Activated CD4-positive, alpha-beta memory T cell treated with anti-CD3 and anti-CD28 coated beads, Interleukin-2, amount 10 ng/mL, durations not matched to agents 7 days and 5 days (primary cell): ENCODE measurements around the gene MFAP4. TPM values are rescaled to one million over a fixed set of nuclear protein-coding genes. Genes with fewer than 3 reads are reported as not detected.
"Not testable (repeated sequence)": the region's sequence is repeated elsewhere in the genome, so short reads cannot be mapped to it uniquely, and the experiment has no call there.

Experiments used
- CTCF ChIA-PET: fragments of 350-600 bp; sonication (Branson Sonifier 250); formaldehyde crosslinking; loops from one replicate; lab custom pipeline; 2021; ENCODE audit warnings: antibody characterized with exemption, inconsistent platforms; lab: Charles Lee
- POLR2A ChIA-PET: fragments of 350-600 bp; sonication (Branson Sonifier 250); formaldehyde crosslinking; loops from one replicate; lab custom pipeline; 2021; ENCODE audit warnings: antibody characterized with exemption; lab: Charles Lee
- DNase-seq: peaks from one replicate; pipeline ENCODE4 v3.0.0-alpha.2; 2020
- H3K27ac Mint-ChIP-seq: one replicate; pipeline ENCODE4 v1.8.0; 2021; ENCODE audit warnings: mild to moderate bottlenecking, mixed read lengths
- H3K27me3 Mint-ChIP-seq: one replicate; pipeline ENCODE4 v1.8.0; 2021; ENCODE audit warnings: mixed read lengths
- H3K36me3 Mint-ChIP-seq: one replicate; pipeline ENCODE4 v1.8.0; 2021; ENCODE audit warnings: low read depth, mixed read lengths
- H3K4me1 Mint-ChIP-seq: one replicate; pipeline ENCODE4 v1.8.0; 2021; ENCODE audit warnings: mixed read lengths
- H3K4me3 Mint-ChIP-seq: one replicate; pipeline ENCODE4 v1.8.0; 2021; ENCODE audit warnings: mild to moderate bottlenecking, mixed read lengths
- H3K9me3 Mint-ChIP-seq: one replicate; pipeline ENCODE4 v1.8.0; 2021; ENCODE audit warnings: mixed read lengths
- total RNA-seq, 2 experiments: library from RNA; stranded (reverse); gene quantifications; one replicate each; pipeline ENCODE4 v1.2.3, GENCODE V29; 2021

The MFAP4 gene
- total RNA-seq, 2 experiments from 2014 or later = not detected

DNA sequence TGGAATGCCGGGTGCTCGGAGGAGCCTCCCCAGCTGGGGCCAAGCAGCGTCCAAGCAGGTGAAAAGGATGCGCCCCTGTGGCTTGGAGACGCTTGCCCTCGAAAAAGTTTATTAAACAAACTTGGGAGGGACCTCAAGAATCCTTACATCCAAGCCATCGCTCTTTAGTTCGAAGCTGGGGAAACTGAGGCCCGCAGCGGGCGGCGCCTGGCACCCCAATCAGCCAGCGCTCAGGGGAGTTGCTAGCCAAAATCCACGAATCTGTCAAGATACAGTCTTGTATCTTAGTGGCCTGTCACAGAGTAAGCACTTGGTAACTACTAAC is 23.9 kb downstream of the MFAP4 start:
- peak overlapping the region; percentile 63 for H3K27ac Mint-ChIP-seq
- ChIA-PET POLR2A (interaction anchor here (0.6 to 2.3 kb wide), 9 partner anchors 15 to 403 kb away, joined by 3 to 27 read pairs (median 3); partner anchors contain the start of gene MAPK7), CTCF (interaction anchor here (0.7 to 5.6 kb wide), 33 partner anchors 8 to 404 kb away, joined by 3 to 128 read pairs (median 5); partner anchors contain the start of gene MAPK7)
- H3K4me3 Mint-ChIP-seq = peak overlapping the region; percentile 84
- peaks cover 22% of the 10 kb centered on the region for H3K27me3 Mint-ChIP-seq
- H3K9me3 Mint-ChIP-seq = no peaks in the 10 kb centered on the region
- no peak for DNase-seq
- peaks cover 32% of the 10 kb centered on the region for H3K4me1 Mint-ChIP-seq
- H3K36me3 Mint-ChIP-seq = no peaks in the 10 kb centered on the region

DNA sequence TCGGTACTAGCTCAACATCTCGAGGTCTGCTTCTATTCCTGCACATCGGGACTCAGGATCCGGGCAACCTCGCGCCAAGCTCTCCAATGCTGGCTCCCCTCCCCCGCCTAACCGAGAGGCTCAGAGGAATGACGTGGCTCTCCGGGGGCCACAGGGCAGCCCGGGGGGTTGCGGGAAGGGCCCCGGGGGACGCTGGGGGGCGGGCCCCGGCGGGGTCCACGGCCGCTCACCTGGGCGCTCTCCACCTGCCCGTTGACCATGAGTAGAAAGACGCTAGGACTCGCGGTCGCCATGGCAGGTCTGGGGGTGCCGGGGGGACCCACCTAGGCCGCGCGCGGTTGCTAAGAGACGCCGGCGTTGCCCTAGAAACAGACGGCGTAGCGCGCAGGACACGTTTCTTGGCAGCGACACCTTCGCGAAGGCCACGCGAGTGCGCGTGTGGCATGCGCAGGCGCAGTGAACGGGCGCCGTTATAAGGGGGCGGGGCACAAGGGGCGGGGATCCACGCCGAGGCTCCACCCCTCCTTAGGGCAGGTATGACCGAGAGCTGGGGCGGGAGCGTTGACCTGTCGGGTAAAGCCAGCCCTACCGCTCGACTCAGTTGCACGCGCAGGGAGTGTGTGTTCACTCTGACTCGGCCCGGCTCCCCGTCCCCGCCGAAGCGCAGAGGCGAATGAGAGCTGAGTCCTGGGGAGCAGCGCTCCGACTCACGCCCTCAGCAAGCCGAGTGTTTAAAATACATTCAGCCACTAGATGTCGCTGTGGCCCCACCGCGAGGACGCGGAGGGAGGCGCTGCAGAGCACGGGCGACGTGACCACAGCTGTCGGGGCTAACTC is 24.5 kb downstream of the MFAP4 start, which contains the start of gene B9D1:
Gene B9D1 (minus strand): TSS at position 447 of the 837 bp plus-strand sequence. CDS start 154 bp downstream, at position 293.
- H3K4me3 Mint-ChIP-seq = peak within 1 kb of the TSS; percentile 84
- peaks cover 23% of the 10 kb centered on the region for H3K27me3 Mint-ChIP-seq
- ChIA-PET POLR2A (interaction anchor here (0.6 to 2.3 kb wide), 9 partner anchors 16 to 404 kb away, joined by 3 to 27 read pairs (median 3); partner anchors contain the start of gene MAPK7), CTCF (interaction anchor here (0.6 to 5.6 kb wide), 37 partner anchors 8 to 427 kb away, joined by 3 to 128 read pairs (median 5); partner anchors contain the start of genes ALDH3A2 and MAPK7)
- no peaks in the 10 kb centered on the region for H3K36me3 Mint-ChIP-seq
- H3K9me3 Mint-ChIP-seq = no peaks in the 10 kb centered on the region
- H3K4me1 Mint-ChIP-seq = peaks cover 26% of the 10 kb centered on the region
- DNase-seq = peak; percentile 95
- H3K27ac Mint-ChIP-seq = peak within 1 kb of the TSS; percentile 63

DNA sequence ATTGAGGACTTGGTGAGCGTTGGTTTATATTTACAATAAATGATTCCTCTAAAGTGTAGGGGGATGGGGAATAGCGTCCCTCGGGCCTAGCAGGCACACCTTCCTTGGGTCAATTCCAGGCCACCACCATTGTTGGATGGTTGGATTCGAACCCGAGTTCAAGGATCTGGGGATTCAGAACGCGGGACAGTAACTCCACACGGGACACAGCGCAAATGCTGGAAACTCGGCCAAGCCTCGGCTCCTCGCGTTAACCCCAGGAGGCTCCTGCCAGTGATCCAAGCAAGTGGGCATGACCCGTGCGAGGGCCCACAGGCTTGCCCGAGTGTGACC is 25.1 kb downstream of the MFAP4 start:
- DNase-seq = no peak
- Mint-ChIP-seq H3K27me3 (peaks cover 23% of the 10 kb centered on the region), H3K4me3 (peak overlapping the region; percentile 40), H3K27ac (no peak overlapping the region), H3K36me3 (no peaks in the 10 kb centered on the region), H3K4me1 (peaks cover 23% of the 10 kb centered on the region), H3K9me3 (no peaks in the 10 kb centered on the region)
- ChIA-PET CTCF (interaction anchor here (1.6 to 5.6 kb wide), 5 partner anchors 17 to 400 kb away, joined by 3 to 128 read pairs (median 14); partner anchors contain the start of gene MAPK7), POLR2A (interaction anchor here (2.3 kb wide), 1 partner anchor 16 kb away, joined by 27 read pairs; the partner anchor contains the start of gene MAPK7)

DNA sequence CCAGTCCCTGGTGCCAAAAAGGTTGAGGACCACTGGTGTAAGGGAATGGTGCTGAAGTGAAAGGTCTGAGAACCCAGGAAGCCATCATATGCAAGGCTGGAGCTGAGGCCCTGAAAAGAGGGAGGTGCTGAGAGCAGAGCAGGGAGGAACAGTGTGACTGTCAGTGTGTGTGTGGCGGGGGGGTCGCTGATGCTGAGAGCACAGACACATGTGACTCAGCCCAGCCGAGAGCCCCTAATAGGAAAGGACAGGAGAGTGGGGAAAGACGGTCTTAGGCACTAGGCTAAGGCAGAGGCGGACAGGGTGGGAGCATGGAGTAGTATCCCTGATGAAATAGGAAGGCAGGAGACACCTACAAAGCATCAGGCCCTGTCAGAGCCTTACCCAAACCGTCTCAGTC is 25.7 kb downstream of the MFAP4 start:
- ChIA-PET CTCF (interaction anchor here (2.2 to 5.6 kb wide), 2 partner anchors 23 to 85 kb away, joined by 8 to 128 read pairs; no protein-coding TSS in a partner anchor), POLR2A (interaction anchor here (2.3 kb wide), 1 partner anchor 17 kb away, joined by 27 read pairs; the partner anchor contains the start of gene MAPK7)
- H3K27me3 Mint-ChIP-seq = peaks cover 23% of the 10 kb centered on the region
- peak overlapping the region; percentile 30 for H3K4me3 Mint-ChIP-seq
- DNase-seq = no peak
- H3K36me3 Mint-ChIP-seq = no peaks in the 10 kb centered on the region
- no peaks in the 10 kb centered on the region for H3K9me3 Mint-ChIP-seq
- no peak overlapping the region for H3K27ac Mint-ChIP-seq
- peaks cover 19% of the 10 kb centered on the region for H3K4me1 Mint-ChIP-seq

DNA sequence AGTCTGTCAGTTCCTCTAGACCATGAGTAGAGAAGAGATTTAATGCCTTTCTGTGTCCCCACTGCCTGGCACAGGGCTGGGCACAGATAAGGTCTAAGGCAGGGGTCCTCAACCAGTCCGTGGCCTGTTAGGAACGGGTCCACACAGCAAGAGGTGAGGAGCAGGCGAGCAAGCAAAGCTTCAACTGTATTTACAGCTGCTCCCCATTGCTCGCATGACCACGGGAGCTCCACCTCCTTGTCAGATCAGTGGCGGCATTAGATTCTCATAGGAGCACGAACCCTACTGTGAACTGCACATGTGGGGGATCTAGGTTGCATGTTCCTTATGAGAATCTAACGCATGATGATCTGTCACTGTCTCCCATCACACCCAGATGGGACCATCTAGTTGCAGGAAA is 26.2 kb downstream of the MFAP4 start:
- no peak overlapping the region for H3K4me3 Mint-ChIP-seq
- no peak for DNase-seq
- H3K27me3 Mint-ChIP-seq = peaks cover 23% of the 10 kb centered on the region
- CTCF ChIA-PET = no interaction called here
- H3K36me3 Mint-ChIP-seq = no peaks in the 10 kb centered on the region
- H3K9me3 Mint-ChIP-seq = no peaks in the 10 kb centered on the region
- no peak overlapping the region for H3K27ac Mint-ChIP-seq
- POLR2A ChIA-PET = no interaction called here
- peaks cover 19% of the 10 kb centered on the region for H3K4me1 Mint-ChIP-seq

DNA sequence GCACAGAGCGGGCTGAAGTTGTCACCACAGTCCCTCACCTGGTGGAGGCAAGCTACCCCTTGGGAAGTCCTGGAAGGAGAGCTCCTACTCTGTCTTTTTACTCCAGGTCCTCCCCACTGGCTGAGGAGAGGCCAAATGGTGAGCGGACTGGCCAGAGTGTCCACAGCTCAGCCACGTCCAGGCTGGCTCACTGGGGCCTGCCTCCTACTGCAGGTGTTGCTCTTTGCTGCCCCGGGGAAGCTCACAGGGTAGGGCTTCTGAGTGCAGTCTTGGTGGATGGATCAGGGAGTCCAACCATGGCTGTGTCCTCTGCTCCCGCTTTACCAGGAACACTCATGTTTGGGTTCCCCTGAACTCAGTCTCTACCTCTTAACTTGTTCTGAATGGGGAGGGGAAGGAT is 27.1 kb downstream of the MFAP4 start:
- no peak overlapping the region for H3K4me3 Mint-ChIP-seq
- DNase-seq = no peak
- H3K27me3 Mint-ChIP-seq = peaks cover 26% of the 10 kb centered on the region
- peaks cover 19% of the 10 kb centered on the region for H3K4me1 Mint-ChIP-seq
- ChIA-PET POLR2A (no interaction called here), CTCF (interaction anchor here (1.1 kb wide), 1 partner anchor 87 kb away, joined by 3 read pairs; no protein-coding TSS in a partner anchor)
- H3K36me3 Mint-ChIP-seq = no peaks in the 10 kb centered on the region
- no peaks in the 10 kb centered on the region for H3K9me3 Mint-ChIP-seq
- H3K27ac Mint-ChIP-seq = no peak overlapping the region

DNA sequence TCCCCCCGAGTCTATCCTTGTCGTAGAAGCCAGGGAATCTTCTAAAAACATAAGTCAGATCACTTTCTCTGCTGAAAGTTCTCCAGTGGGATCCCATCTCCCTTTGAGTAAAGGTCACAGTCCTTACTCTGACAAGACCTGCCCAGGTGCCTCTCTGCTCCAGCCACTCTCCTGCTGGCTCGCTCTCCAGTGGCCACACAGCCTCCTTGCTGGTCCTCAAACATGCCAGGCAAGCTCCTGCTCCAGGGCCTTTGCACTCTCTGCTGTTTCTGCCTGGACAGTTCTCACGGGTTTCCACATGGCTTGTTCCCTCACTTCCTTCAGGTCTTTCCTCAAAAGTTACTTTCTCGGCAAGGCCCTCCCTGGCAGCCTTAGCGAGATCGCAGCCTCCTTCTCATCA is 27.8 kb downstream of the MFAP4 start:
- no peaks in the 10 kb centered on the region for H3K36me3 Mint-ChIP-seq
- ChIA-PET POLR2A (no interaction called here), CTCF (interaction anchor here (1.1 kb wide), 1 partner anchor 88 kb away, joined by 3 read pairs; no protein-coding TSS in a partner anchor)
- peaks cover 27% of the 10 kb centered on the region for H3K27me3 Mint-ChIP-seq
- no peak for DNase-seq
- H3K4me1 Mint-ChIP-seq = peaks cover 19% of the 10 kb centered on the region
- no peak overlapping the region for H3K27ac Mint-ChIP-seq
- H3K9me3 Mint-ChIP-seq = no peaks in the 10 kb centered on the region
- H3K4me3 Mint-ChIP-seq = no peak overlapping the region

DNA sequence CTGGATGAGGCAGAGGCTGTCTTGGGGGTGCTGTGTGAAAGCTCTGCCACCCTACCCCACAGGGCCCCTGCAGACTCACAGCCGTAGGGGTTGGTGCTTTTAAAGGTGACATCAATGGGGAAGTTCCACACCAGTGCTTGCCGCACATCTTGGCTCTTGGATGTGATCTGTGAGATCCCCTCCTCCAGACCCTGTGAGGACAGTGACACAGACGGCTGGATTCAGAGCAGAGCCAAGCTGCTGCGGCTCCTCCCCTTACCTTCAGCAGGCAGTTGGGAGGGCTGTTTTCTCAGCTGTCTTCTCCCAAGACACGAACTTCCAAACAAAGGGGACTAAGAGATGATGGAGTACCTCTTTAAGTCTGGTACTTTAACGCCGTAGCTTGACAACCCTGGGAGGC is 29.2 kb downstream of the MFAP4 start:
- Mint-ChIP-seq H3K4me3 (no peak overlapping the region), H3K27me3 (peaks cover 27% of the 10 kb centered on the region), H3K36me3 (no peaks in the 10 kb centered on the region), H3K27ac (no peak overlapping the region), H3K4me1 (peaks cover 10% of the 10 kb centered on the region), H3K9me3 (no peaks in the 10 kb centered on the region)
- POLR2A ChIA-PET = no interaction called here
- DNase-seq = no peak
- CTCF ChIA-PET = no interaction called here

DNA sequence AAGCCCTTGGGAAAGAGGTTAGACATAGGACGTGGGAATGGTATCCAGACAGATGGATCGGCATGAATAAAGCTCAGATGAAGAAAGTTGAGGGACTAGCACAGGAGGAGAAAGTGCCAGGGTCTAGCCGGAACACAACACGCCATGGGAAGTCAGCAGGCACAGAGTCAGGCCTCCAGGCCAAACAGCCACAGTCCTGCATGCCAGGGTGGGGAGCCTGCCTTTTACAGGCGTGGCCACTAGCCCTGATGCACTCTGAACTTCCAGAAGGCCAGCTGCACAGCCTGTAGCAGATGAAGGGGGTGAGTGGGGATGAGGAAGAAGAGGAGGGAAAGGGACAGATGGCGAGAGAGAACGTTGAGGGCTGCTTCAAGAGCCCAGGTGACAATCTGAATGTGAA is 29.6 kb downstream of the MFAP4 start:
- H3K27ac Mint-ChIP-seq = no peak overlapping the region
- CTCF ChIA-PET = no interaction called here

DNA sequence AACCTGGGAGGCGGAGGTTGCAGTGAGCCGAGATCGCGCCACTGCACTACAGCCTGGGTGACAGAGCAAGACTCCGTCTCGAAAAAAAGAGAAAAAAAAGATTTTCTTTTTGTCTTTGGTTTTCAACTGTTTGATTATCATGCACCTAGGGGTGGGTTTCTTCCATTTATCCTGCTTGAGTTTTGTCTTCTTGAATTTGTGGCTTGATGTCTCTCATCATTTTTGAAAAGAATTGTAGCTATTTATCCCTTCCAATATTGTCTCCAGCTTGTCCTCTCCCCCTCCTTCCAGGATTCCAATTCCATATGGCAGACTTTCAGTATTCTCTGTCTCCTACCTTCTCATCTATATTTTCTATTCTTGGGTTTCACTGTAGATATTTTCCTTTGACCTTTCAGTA is 32.2 kb downstream of the MFAP4 start:
- H3K27ac Mint-ChIP-seq = no peak overlapping the region
- no peaks in the 10 kb centered on the region for H3K36me3 Mint-ChIP-seq
- DNase-seq = no peak
- no peak overlapping the region for H3K4me3 Mint-ChIP-seq
- H3K9me3 Mint-ChIP-seq = no peaks in the 10 kb centered on the region
- ChIA-PET POLR2A (interaction anchor here (0.7 kb wide), 1 partner anchor 20 kb away, joined by 3 read pairs; no protein-coding TSS in a partner anchor), CTCF (interaction anchor here (0.6 to 2.6 kb wide), 4 partner anchors 8 to 413 kb away, joined by 3 to 14 read pairs (median 4); partner anchors contain the start of gene B9D1)
- no peaks in the 10 kb centered on the region for H3K4me1 Mint-ChIP-seq
- H3K27me3 Mint-ChIP-seq = peaks cover 38% of the 10 kb centered on the region

More for the DNA sequence above, 29.6 kb downstream of the MFAP4 start:
- peaks cover 27% of the 10 kb centered on the region for H3K27me3 Mint-ChIP-seq
- no peaks in the 10 kb centered on the region for H3K9me3 Mint-ChIP-seq
- DNase-seq = no peak
- POLR2A ChIA-PET = no interaction called here
- H3K36me3 Mint-ChIP-seq = no peaks in the 10 kb centered on the region
- H3K4me1 Mint-ChIP-seq = peaks cover 8% of the 10 kb centered on the region
- no peak overlapping the region for H3K4me3 Mint-ChIP-seq

DNA sequence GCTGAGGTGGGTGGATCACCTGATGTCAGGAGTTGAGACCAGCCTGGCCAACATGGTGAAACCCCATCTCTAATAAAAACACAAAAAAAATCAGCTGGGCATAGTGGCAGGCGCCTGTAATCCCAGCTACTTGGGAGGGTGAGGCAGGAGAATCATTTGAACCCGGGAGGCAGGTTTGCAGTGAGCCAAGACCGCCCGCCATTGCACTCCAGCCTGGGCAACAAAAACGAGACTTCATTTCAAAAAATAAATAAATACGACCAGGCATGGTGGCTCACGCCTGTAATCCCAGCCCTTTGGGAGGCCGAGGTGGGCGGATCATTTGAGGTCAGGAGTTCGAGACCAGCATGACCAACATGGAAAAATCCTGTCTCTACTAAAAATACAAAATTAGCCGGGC is 33.6 kb downstream of the MFAP4 start:
- H3K36me3 Mint-ChIP-seq, DNase-seq, POLR2A ChIA-PET, H3K9me3 Mint-ChIP-seq, H3K4me1 Mint-ChIP-seq, H3K27ac Mint-ChIP-seq, H3K4me3 Mint-ChIP-seq: not testable (repeated sequence)
- H3K27me3 Mint-ChIP-seq = peaks cover 28% of the 10 kb centered on the region
- CTCF ChIA-PET = interaction anchor here (0.6 to 2.6 kb wide), 2 partner anchors 10 to 98 kb away, joined by 4 to 14 read pairs; partner anchors contain the start of gene B9D1

DNA sequence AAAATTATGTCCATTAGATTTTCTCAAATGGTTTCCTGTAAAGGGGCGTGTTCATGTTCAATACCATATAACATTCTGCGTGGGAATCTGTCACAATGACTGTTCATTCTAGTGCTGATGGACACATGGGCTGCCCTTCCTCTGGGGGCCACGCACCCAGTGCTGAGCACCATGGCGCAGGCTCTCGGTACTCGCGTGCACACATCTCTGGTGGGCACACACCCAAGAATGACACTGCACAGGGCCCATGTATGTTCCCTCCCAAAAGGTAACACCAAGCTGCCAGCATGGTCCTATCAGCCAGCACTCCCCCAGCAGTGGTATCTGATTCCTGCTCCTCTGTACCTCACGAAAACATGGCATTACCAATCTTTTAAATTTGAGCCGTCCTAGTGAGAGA is 38.2 kb downstream of the MFAP4 start:
- no peak overlapping the region for H3K4me3 Mint-ChIP-seq
- no peaks in the 10 kb centered on the region for H3K4me1 Mint-ChIP-seq
- no peaks in the 10 kb centered on the region for H3K9me3 Mint-ChIP-seq
- H3K36me3 Mint-ChIP-seq = no peaks in the 10 kb centered on the region
- peaks cover 14% of the 10 kb centered on the region for H3K27me3 Mint-ChIP-seq
- no peak overlapping the region for H3K27ac Mint-ChIP-seq
- DNase-seq = no peak
- CTCF ChIA-PET = no interaction called here
- POLR2A ChIA-PET = no interaction called here

DNA sequence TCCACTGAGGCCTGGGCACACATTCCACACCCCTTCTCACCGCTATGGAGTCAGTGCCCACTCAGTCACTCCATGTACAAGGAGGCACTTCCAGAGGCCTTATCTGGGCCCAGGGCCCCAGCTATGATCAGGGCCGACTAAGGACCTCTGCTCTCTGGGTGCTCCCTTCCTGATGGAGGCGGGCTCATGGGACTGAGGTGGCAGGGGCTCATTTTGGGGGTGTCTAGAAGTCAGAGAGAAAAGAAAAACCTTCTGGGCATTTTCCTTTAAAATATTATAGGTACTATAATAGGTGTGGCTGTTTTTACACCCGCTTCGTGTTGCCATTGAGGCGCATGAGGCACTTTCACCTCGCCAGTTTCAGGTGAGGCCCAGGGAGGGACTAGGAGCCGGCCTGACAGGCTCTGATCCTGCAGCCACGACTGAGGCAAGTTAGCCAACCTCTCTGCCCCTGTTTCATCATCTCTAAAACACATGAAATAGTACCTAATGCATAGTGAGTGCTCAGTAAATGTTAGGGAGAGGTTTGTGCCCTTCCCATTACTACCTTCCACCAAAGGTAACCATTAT is 38.8 kb downstream of the MFAP4 start:
- no peak overlapping the region for H3K27ac Mint-ChIP-seq
- ChIA-PET CTCF (no interaction called here), POLR2A (no interaction called here)

More for the DNA sequence above, 38.8 kb downstream of the MFAP4 start:
- Mint-ChIP-seq H3K27me3 (peaks cover 14% of the 10 kb centered on the region), H3K36me3 (no peaks in the 10 kb centered on the region), H3K4me3 (no peak overlapping the region), H3K9me3 (no peaks in the 10 kb centered on the region), H3K4me1 (no peaks in the 10 kb centered on the region)
- DNase-seq = no peak
